A673 (cell line): ENCODE data around the gene BBS9. TPM values are rescaled to one million over a fixed set of nuclear protein-coding genes. Genes with fewer than 3 reads are reported as not detected.

Source experiments
- BruUV-seq: library from RNA; stranded (reverse); fragments of 400-500 nt; replicated peaks from 2 replicates; lab custom pipeline; 2021; lab: Mats Ljungman, UMichigan
- CTCF ChIA-PET: fragments of 300-600 bp; sonication (Branson Sonifier 250); formaldehyde crosslinking; loops from one replicate; lab custom pipeline; 2022; ENCODE audit warnings: antibody characterized with exemption; lab: Charles Lee
- POLR2A ChIA-PET: fragments of 300-600 bp; sonication (Branson Sonifier 250); formaldehyde crosslinking; loops from one replicate; lab custom pipeline; 2022; ENCODE audit warnings: antibody characterized with exemption; ENCODE audit not compliant: low non-redundant PET; lab: Charles Lee
- DNase-seq: peaks from one replicate; pipeline ENCODE4 v3.0.0-alpha.2; 2015; ENCODE audit warnings: low spot score
- H3K27ac ChIP-seq: fragments of 200-600 bp; sonication (generic); 2 replicates; pipeline ENCODE4 v1.5.1; 2016; ENCODE audit warnings: mixed run types, low read depth, mild to moderate bottlenecking, mixed read lengths, antibody characterized with exemption, low read length; ENCODE audit not compliant: poor library complexity, severe bottlenecking
- H3K27me3 ChIP-seq: fragments of 200-600 bp; sonication (generic); replicated peaks from 2 replicates; pipeline ENCODE4 v1.6.1; 2017; ENCODE audit warnings: mixed run types, low read depth, mild to moderate bottlenecking, mixed read lengths, antibody characterized with exemption, low read length; ENCODE audit not compliant: insufficient read depth, poor library complexity
- H3K36me3 ChIP-seq: fragments of 200-600 bp; sonication (generic); 2 replicates; pipeline ENCODE4 v1.6.1; 2016; ENCODE audit warnings: mixed run types, mild to moderate bottlenecking, mixed read lengths, antibody characterized with exemption, low read length; ENCODE audit not compliant: insufficient read depth, poor library complexity, severe bottlenecking
- H3K4me1 ChIP-seq: fragments of 200-600 bp; sonication (generic); 2 replicates; pipeline ENCODE4 v1.6.1; 2017; ENCODE audit warnings: mixed run types, mild to moderate bottlenecking, mixed read lengths, antibody characterized with exemption, low read length; ENCODE audit not compliant: insufficient read depth, poor library complexity, severe bottlenecking
- H3K4me3 ChIP-seq: fragments of 200-600 bp; sonication (generic); 2 replicates; pipeline ENCODE4 v1.5.1; 2016; ENCODE audit warnings: low read depth, mixed run types, mild to moderate bottlenecking, mixed read lengths, low read length; ENCODE audit not compliant: poor library complexity, severe bottlenecking
- H3K9me3 ChIP-seq: fragments of 200-600 bp; sonication (generic); 2 replicates; pipeline ENCODE4 v1.6.1; 2016; ENCODE audit warnings: mixed run types, low read depth, mild to moderate bottlenecking, mixed read lengths, antibody characterized with exemption, low read length; ENCODE audit not compliant: poor library complexity, severe bottlenecking
- EZH2 ChIP-seq: fragments of 200-600 bp; sonication (generic); IDR thresholded peaks from 2 replicates; pipeline ENCODE4 v1.6.1; 2017; ENCODE audit warnings: borderline replicate concordance, low read depth, mild to moderate bottlenecking, mixed read lengths, antibody characterized with exemption, low read length; ENCODE audit not compliant: poor library complexity, severe bottlenecking
- intact Hi-C: fragments of 100-400 bp; cut with micrococcal nuclease; formaldehyde crosslinking; loops from one replicate; pipeline ENCODE4 v1.10.0; 2022; ENCODE audit not compliant: unreplicated experiment
- total RNA-seq: library from RNA; stranded (reverse); gene quantifications from 2 replicates; pipeline ENCODE4 v1.2.3, GENCODE V29; 2021
- TF ChIP-seq, protein P1 (sequence below): fragments of 300-800, 200-600 bp; sonication (generic); conservative IDR thresholded peaks from 2 replicates; pipeline ENCODE4 v1.5.1; 2017; ENCODE audit warnings: low read depth, mild to moderate bottlenecking, antibody characterized with exemption, low read length, moderate library complexity, mixed read lengths

The BBS9 gene
- total RNA-seq, 1 experiment from 2014 or later = 9.4 TPM

DNA sequence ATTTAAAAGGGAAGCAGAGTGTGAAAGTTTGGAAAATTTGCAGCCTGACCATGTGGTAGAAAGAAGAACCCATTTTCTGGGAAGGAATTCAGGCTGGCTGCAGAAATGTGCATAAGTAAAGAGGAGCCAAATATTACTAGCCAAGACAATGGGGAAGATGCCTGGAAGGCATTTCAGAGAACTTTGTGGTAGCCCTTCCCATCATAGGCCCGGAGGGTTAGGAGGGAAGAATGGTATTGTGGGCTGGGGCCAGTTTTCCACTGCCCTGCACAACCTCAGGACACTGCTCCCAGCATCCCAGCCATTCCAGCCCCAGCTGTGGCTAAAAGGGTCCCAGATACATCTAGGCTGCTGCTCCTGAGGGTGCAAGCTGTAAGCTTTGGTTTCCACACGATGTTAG is 497.5 kb downstream of the BBS9 start:
- Histone ChIP-seq H3K4me3 (no peak overlapping the region), H3K27ac (no peak overlapping the region), H3K27me3 (no peaks in the 10 kb centered on the region), H3K9me3 (no peaks in the 10 kb centered on the region), H3K4me1 (peaks cover 6% of the 10 kb centered on the region), H3K36me3 (no peaks in the 10 kb centered on the region)
- no TSS peak for BruUV-seq
- no peak for TF ChIP-seq EZH2
- TF ChIP-seq, protein P1, sequence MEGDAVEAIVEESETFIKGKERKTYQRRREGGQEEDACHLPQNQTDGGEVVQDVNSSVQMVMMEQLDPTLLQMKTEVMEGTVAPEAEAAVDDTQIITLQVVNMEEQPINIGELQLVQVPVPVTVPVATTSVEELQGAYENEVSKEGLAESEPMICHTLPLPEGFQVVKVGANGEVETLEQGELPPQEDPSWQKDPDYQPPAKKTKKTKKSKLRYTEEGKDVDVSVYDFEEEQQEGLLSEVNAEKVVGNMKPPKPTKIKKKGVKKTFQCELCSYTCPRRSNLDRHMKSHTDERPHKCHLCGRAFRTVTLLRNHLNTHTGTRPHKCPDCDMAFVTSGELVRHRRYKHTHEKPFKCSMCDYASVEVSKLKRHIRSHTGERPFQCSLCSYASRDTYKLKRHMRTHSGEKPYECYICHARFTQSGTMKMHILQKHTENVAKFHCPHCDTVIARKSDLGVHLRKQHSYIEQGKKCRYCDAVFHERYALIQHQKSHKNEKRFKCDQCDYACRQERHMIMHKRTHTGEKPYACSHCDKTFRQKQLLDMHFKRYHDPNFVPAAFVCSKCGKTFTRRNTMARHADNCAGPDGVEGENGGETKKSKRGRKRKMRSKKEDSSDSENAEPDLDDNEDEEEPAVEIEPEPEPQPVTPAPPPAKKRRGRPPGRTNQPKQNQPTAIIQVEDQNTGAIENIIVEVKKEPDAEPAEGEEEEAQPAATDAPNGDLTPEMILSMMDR = no peak
- ChIA-PET POLR2A (no interaction called here), CTCF (no interaction called here)
- intact Hi-C loops = no loop called here
- DNase-seq = no peak

DNA sequence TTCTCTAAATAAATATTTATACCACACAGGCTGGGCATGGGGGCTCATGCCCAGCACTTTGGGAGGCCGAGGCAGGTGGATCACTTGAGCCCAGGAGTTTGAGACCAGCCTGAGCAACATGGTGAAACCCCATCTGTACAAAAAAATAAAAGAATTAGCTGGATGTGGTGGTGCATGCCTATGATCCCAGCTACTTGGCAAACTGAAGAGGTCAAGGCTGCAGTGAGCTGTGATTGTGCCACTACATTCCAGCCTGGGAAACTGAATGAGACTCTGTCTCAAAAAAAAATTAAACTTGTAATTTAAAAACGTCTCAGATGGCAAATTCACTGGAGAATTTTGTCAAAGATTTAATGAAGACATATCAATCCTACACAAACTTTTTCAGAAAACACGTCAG is 498.4 kb downstream of the BBS9 start:
- no peaks in the 10 kb centered on the region for H3K9me3 ChIP-seq
- POLR2A ChIA-PET = no interaction called here
- H3K4me1 ChIP-seq = peaks cover 6% of the 10 kb centered on the region
- no peak for DNase-seq
- CTCF ChIA-PET = no interaction called here
- H3K36me3 ChIP-seq = no peaks in the 10 kb centered on the region
- no TSS peak for BruUV-seq
- H3K27me3 ChIP-seq = no peaks in the 10 kb centered on the region
- intact Hi-C loops = no loop called here
- TF ChIP-seq, protein P1 = no peak
- no peak for TF ChIP-seq EZH2
- no peak overlapping the region for H3K27ac ChIP-seq
- no peak overlapping the region for H3K4me3 ChIP-seq

DNA sequence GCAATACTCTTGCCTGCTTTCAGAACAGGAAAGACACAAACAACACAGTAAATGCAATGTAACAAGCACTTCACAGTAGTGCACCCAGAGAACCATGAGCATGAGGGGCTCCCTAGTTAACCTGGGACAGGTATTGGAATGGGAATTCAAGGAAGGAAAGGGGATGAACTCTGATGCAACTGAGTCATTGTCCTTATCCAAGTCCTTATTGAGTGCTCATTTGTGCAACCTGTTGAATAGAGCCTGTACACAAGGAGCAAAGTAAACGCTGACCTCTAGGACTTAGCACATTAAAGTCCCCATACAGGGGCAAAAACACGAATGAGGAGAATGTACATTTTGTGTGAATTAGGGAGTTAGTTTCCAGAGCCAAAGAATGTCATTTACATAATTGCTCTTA is 499.5 kb downstream of the BBS9 start:
- no TSS peak for BruUV-seq
- H3K4me3 ChIP-seq = no peak overlapping the region

More for the DNA sequence above, 499.5 kb downstream of the BBS9 start:
- intact Hi-C loops = no loop called here
- ChIA-PET CTCF (no interaction called here), POLR2A (no interaction called here)
- Histone ChIP-seq H3K9me3 (no peaks in the 10 kb centered on the region), H3K36me3 (no peaks in the 10 kb centered on the region), H3K27me3 (no peaks in the 10 kb centered on the region), H3K27ac (no peak overlapping the region), H3K4me1 (peaks cover 6% of the 10 kb centered on the region)
- TF ChIP-seq EZH2 = no peak
- TF ChIP-seq, protein P1 = no peak
- DNase-seq = no peak
